ENCODE results near the gene ZNF521.

DNA sequence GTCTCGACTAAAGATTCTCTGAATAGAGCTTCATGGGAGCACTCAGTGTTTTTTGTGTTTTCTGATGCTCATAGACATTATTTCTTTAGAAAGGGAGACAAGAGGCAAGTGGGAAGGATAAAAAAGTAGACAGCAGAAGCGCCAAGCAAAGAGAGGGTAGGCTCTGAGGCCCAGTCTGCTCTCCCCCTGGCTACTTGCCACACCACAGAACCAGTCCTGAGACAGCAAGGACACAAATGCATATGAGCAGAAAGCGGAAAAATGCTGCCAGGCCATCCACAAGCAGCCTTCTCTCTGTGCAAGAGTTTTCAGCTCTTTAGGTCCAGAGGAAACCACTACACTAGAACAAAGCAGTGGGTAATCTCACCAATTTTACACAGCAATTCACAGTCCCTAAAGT, 285.4 kb downstream of the ZNF521 start:
- TF ChIP-seq, protein P1, sequence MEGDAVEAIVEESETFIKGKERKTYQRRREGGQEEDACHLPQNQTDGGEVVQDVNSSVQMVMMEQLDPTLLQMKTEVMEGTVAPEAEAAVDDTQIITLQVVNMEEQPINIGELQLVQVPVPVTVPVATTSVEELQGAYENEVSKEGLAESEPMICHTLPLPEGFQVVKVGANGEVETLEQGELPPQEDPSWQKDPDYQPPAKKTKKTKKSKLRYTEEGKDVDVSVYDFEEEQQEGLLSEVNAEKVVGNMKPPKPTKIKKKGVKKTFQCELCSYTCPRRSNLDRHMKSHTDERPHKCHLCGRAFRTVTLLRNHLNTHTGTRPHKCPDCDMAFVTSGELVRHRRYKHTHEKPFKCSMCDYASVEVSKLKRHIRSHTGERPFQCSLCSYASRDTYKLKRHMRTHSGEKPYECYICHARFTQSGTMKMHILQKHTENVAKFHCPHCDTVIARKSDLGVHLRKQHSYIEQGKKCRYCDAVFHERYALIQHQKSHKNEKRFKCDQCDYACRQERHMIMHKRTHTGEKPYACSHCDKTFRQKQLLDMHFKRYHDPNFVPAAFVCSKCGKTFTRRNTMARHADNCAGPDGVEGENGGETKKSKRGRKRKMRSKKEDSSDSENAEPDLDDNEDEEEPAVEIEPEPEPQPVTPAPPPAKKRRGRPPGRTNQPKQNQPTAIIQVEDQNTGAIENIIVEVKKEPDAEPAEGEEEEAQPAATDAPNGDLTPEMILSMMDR (IDR thresholded peaks at IDR 0.05): no peak
- no peak for TF ChIP-seq POLR2A (IDR thresholded peaks at IDR 0.05)

All from thyroid gland (tissue), 4 donors.